GM12878 (cell line): ENCODE measurements around the gene JUND. TPM values are rescaled to one million over a fixed set of nuclear protein-coding genes. Genes with fewer than 3 reads are reported as not detected.
A peak's percentile ranks its signal among the peaks of the same experiment; 100 is the strongest.

Experiments used
- ASH2L ChIP-seq: fragments of 300-600, 200-600 bp; sonication (generic); IDR thresholded peaks from 2 replicates; pipeline ENCODE4 v1.6.1; 2017; ENCODE audit warnings: low read depth, mild to moderate bottlenecking, borderline replicate concordance
- BMI1 ChIP-seq: fragments of 450-650 bp; IDR thresholded peaks from 2 replicates; pipeline ENCODE4 v1.6.1; 2016; ENCODE audit warnings: mild to moderate bottlenecking, moderate library complexity, borderline replicate concordance
- BRCA1 ChIP-seq: IDR thresholded peaks from 2 replicates; pipeline ENCODE4 v1.6.1; 2011; ENCODE audit warnings: low read depth, low read length, improper control_type of control experiment
- E4F1 ChIP-seq: fragments of 450-650 bp; IDR thresholded peaks from 2 replicates; pipeline ENCODE4 v1.6.1; 2018; ENCODE audit warnings: borderline replicate concordance, mild to moderate bottlenecking; ENCODE audit not compliant: partially characterized antibody
- ESRRA ChIP-seq: IDR thresholded peaks from 2 replicates; pipeline ENCODE4 v1.6.1; 2012; ENCODE audit warnings: mild to moderate bottlenecking, low read length, improper control_type of control experiment
- FOS ChIP-seq: IDR thresholded peaks from 3 replicates; pipeline ENCODE4 v1.6.1; 2011; ENCODE audit warnings: borderline replicate concordance; ENCODE audit not compliant: insufficient read length; ENCODE audit errors: extremely low read depth
- FOXK2 ChIP-seq: fragments of 450-650 bp; IDR thresholded peaks from 2 replicates; pipeline ENCODE4 v1.6.1; 2017; ENCODE audit warnings: mild to moderate bottlenecking, moderate library complexity
- IRF5 ChIP-seq: fragments of 450-650 bp; IDR thresholded peaks from 2 replicates; pipeline ENCODE4 v1.6.1; 2017; ENCODE audit warnings: borderline replicate concordance
- KLF5 ChIP-seq: fragments of 450-650 bp; IDR thresholded peaks from 2 replicates; pipeline ENCODE4 v1.6.1; 2014; ENCODE audit warnings: mild to moderate bottlenecking; ENCODE audit not compliant: partially characterized antibody
- MAX ChIP-seq: IDR thresholded peaks from 2 replicates; pipeline ENCODE4 v1.6.1; 2012; ENCODE audit warnings: low read depth, low read length, improper control_type of control experiment
- MTA2 ChIP-seq: fragments of 450-650 bp; IDR thresholded peaks from 2 replicates; pipeline ENCODE4 v1.6.1; 2016; ENCODE audit warnings: low read depth, mild to moderate bottlenecking, moderate library complexity
- NBN ChIP-seq: fragments of 450-650 bp; IDR thresholded peaks from 2 replicates; pipeline ENCODE4 v1.6.1; 2016
- NR2F1 ChIP-seq: fragments of 450-650 bp; conservative IDR thresholded peaks from 2 replicates; pipeline ENCODE4 v1.6.1; 2017; ENCODE audit warnings: mild to moderate bottlenecking
- PBX3 ChIP-seq: IDR thresholded peaks from 2 replicates; pipeline ENCODE4 v1.6.1; 2011; ENCODE audit warnings: mild to moderate bottlenecking, low read depth, low read length, moderate library complexity; ENCODE audit not compliant: insufficient replicate concordance
- PKNOX1 ChIP-seq: fragments of 450-650 bp; IDR thresholded peaks from 2 replicates; pipeline ENCODE4 v1.6.1; 2016; ENCODE audit warnings: mild to moderate bottlenecking
- RAD51 ChIP-seq: fragments of 450-650 bp; IDR thresholded peaks from 2 replicates; pipeline ENCODE4 v1.6.1; 2016; ENCODE audit warnings: moderate library complexity, mild to moderate bottlenecking, inconsistent platforms
- RFX5 ChIP-seq: IDR thresholded peaks from 2 replicates; pipeline ENCODE4 v1.6.1; 2011; ENCODE audit warnings: low read depth, low read length, improper control_type of control experiment
- RUNX3 ChIP-seq: IDR thresholded peaks from 2 replicates; pipeline ENCODE4 v1.6.1; 2012; ENCODE audit warnings: low read length, inconsistent platforms
- SMAD5 ChIP-seq: IDR thresholded peaks from 2 replicates; pipeline ENCODE4 v1.6.1; 2016; ENCODE audit warnings: antibody characterized with exemption, low read depth
- SMARCA5 ChIP-seq: fragments of 450-650 bp; IDR thresholded peaks from 2 replicates; pipeline ENCODE4 v1.6.1; 2017; ENCODE audit warnings: mild to moderate bottlenecking
- SREBF1 ChIP-seq: IDR thresholded peaks from 2 replicates; pipeline ENCODE4 v1.6.1; 2012; ENCODE audit warnings: mild to moderate bottlenecking, low read length
- TCF7 ChIP-seq: IDR thresholded peaks from 2 replicates; pipeline ENCODE4 v1.6.1; 2014; ENCODE audit warnings: antibody characterized with exemption, borderline replicate concordance
- ZNF384 ChIP-seq: IDR thresholded peaks from 2 replicates; pipeline ENCODE4 v1.6.1; 2012; ENCODE audit warnings: low read depth, mild to moderate bottlenecking, low read length, improper control_type of control experiment, borderline replicate concordance
- ZSCAN29 ChIP-seq: fragments of 450-650 bp; IDR thresholded peaks from 2 replicates; pipeline ENCODE4 v1.6.1; 2017; ENCODE audit warnings: mild to moderate bottlenecking, moderate library complexity
- ZZZ3 ChIP-seq: IDR thresholded peaks from 2 replicates; pipeline ENCODE4 v1.6.1; 2011; ENCODE audit warnings: low read depth; ENCODE audit not compliant: control insufficient read depth, insufficient read length
- polyA plus RNA-seq, 11 experiments: library from polyadenylated mRNA; depleted of rRNA in 4 of 11; unstranded in 6 of 11; stranded (reverse) in 5 of 11; fragments of >200 nt; fragmentation: Nextera tagmentation in 4 of 11; fragmentation: Illumina TruSeq in 1 of 11; extraction: Ambion mirVana in 4 of 11; extraction: Trizol in 1 of 11; gene quantifications; 1 replicate in 1 of 11; 2 replicates in 10 of 11; pipeline versions ENCODE4 v1.2.1 to v1.2.3, GENCODE V29; 2011 to 2016; ENCODE audit warnings: inconsistent platforms in 2 of 11, missing spikeins in 2 of 11, low read depth in 1 of 11
- total RNA-seq, 4 experiments: library from RNA; depleted of rRNA in 3 of 4; stranded (reverse); fragments of >200 nt in 3 of 4; fragmentation: Illumina TruSeq in 1 of 4; extraction: Trizol in 1 of 4; gene quantifications; 2 replicates each; pipeline versions ENCODE4 v1.2.1 to v1.2.3, GENCODE V29; 2013 to 2021

Gene JUND
- total and polyA plus RNA-seq, 10 of the 15 experiments (the other 5 are each of a cell fraction or from before 2014, with no cell fraction given): 7.4 to 164 (median 18.8) TPM

- TF ChIP-seq SREBF1 (no peak), ASH2L (no peak), RAD51 (no peak), SMARCA5 (no peak; the same call in 1 of the 2 replicates), PKNOX1 (peak; percentile 49; the same call in 1 of the 2 replicates), E4F1 (no peak), SMAD5 (no peak), ZNF384 (no peak), FOS (no peak), FOXK2 (no peak), ESRRA (no peak; the same call in 1 of the 2 replicates), NR2F1 (peak; percentile 76), MTA2 (peak; percentile 87), BRCA1 (no peak), RFX5 (no peak), TCF7 (no peak), KLF5 (no peak), BMI1 (peak; percentile 43; the same call in 1 of the 2 replicates), PBX3 (no peak), MAX (no peak), NBN (peak; percentile 80), IRF5 (0 out of 2 replicates have a peak, but pooled peaks have one; percentile 26), RUNX3 (peak; percentile 91), ZSCAN29 (no peak), ZZZ3 (no peak)
These were observed 9.0 kb upstream of the JUND start (continued) for GRCh38 chr19:18290302-18291018.
